ENCODE data around the gene RPTOR. TPM values are rescaled to one million over a fixed set of nuclear protein-coding genes. Genes with fewer than 3 reads are reported as not detected.

RPTOR gene
- total RNA-seq, 2 experiments from 2014 or later, result 45.3 to 49.1 TPM

DNA sequence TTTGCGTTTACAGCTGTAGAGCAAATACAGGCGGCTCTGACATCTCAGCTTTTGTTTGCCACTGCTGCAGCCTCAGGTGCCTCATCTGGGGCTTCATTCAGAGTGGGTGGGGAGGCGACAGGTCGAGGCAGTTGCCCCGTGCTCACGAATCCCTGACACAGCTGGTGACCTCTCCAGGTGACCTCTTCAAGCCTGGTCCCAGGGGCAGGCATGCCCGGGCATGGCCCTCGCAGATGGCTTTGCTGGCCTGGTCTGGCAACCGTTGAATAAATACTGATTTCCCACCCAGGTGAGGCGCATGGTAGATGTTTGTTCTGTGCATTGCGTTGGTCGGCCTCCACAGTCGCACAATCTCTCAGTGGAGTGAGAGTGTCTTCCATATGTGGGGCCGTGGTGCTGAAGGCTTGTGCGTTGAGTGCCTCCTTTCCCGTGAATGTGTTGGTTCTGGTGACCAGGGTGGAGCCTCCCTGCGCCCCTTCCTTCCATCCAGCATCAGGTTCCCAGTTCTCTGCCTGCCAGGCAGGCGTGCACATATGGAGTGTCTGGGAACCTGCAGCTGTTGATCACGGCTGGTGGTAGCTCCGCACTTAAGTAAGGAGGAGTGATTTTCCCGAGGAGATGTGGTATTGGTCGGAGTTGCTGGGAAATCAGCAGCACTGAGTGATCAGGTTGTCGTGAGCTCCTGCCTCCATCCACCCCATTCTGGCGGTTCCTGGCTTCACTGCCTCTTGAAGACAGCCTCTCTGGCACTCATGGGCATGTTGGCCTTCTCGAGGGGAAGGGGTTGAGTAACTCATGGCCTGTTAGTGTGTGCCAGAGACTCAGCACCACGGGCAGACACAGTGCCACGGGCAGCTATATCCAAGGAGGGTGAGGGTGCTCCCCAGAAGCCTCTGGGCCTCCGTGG is 149.7 kb downstream of the RPTOR start:
- peaks cover 1% of the 10 kb centered on the region for H3K36me3 Mint-ChIP-seq (ENCODE audit: low read depth)
- intact Hi-C loops (cut with micrococcal nuclease), result no loop called here
- no peaks in the 10 kb centered on the region for H3K9me3 Mint-ChIP-seq
- ATAC-seq (no peak), DNase-seq (no peak)
- peaks cover 51% of the 10 kb centered on the region for H3K4me1 Mint-ChIP-seq (ENCODE audit: low read depth)
- H3K27me3 Mint-ChIP-seq, result no peaks in the 10 kb centered on the region
- no peak overlapping the region for H3K4me3 Mint-ChIP-seq
- ChIA-PET POLR2A (interaction anchor here (0.8 to 2.2 kb wide), 2 partner anchors 10 to 146 kb away, joined by 3 to 6 read pairs; no protein-coding TSS in a partner anchor), CTCF (interaction anchor here (1.1 to 1.9 kb wide), 3 partner anchors 9 to 205 kb away, joined by 3 to 5 read pairs (median 3); no protein-coding TSS in a partner anchor)
- H3K27ac Mint-ChIP-seq, result peak overlapping the region; percentile 70
- TF ChIP-seq, protein P1, sequence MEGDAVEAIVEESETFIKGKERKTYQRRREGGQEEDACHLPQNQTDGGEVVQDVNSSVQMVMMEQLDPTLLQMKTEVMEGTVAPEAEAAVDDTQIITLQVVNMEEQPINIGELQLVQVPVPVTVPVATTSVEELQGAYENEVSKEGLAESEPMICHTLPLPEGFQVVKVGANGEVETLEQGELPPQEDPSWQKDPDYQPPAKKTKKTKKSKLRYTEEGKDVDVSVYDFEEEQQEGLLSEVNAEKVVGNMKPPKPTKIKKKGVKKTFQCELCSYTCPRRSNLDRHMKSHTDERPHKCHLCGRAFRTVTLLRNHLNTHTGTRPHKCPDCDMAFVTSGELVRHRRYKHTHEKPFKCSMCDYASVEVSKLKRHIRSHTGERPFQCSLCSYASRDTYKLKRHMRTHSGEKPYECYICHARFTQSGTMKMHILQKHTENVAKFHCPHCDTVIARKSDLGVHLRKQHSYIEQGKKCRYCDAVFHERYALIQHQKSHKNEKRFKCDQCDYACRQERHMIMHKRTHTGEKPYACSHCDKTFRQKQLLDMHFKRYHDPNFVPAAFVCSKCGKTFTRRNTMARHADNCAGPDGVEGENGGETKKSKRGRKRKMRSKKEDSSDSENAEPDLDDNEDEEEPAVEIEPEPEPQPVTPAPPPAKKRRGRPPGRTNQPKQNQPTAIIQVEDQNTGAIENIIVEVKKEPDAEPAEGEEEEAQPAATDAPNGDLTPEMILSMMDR (IDR thresholded peaks at IDR 0.05), result no peak

DNA sequence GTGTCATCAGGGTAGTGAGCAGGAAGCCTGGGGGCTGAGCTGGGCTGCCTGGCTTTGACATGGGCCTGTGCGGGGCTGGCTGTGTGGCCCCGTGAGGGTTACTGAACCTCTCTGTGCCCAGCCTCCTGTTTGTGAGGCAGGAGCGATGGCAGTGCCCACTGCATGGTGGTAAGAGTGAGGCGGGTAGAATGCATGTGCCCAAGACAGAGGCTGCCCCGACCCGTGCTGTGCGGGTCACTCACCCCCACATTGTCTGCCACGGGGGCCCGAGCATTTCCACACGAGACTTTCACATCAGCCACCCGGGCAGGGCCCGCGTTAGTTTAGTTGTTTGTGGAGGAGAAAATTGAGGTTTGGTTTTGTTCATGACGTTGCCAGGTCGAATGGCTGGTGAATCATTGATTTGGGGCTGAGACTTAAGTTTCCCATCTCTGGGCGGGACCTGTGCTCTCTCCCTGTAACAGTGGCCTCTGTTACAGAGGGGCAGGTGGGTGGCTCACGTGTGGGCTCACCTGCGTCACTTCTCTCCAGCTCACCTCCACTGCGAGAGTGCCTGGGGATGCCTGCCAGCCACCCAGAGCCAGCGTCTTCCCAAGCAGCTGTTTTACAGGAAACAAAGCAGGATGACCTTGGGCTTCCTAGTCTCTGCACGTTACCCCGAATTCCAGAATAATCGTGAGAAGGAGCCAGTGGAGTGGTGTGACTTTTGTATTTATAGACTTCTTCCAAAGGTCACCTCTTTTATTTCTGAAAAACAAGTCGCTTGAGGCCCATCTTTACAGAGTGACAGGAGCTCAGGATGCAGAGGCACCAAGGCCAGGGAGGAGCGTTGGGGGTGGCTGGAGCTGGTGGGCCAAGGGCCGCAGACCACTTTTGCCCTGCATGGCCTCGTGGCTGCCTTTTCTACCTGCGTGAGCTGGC is 150.6 kb downstream of the RPTOR start:
- TF ChIP-seq, protein P1 (IDR thresholded peaks at IDR 0.05), result no peak
- intact Hi-C loops (cut with micrococcal nuclease), result no loop called here
- peak; percentile 73 for ATAC-seq
- Mint-ChIP-seq H3K36me3 (ENCODE audit: low read depth) (peaks cover 1% of the 10 kb centered on the region), H3K4me1 (ENCODE audit: low read depth) (peaks cover 56% of the 10 kb centered on the region), H3K27ac (peak overlapping the region; percentile 70), H3K27me3 (no peaks in the 10 kb centered on the region), H3K9me3 (peaks cover 4% of the 10 kb centered on the region), H3K4me3 (no peak overlapping the region)
- ChIA-PET CTCF (interaction anchor here (1.4 kb wide), 1 partner anchor 18 kb away, joined by 3 read pairs; no protein-coding TSS in a partner anchor), POLR2A (interaction anchor here (1.0 kb wide), 1 partner anchor 9 kb away, joined by 3 read pairs; no protein-coding TSS in a partner anchor)
- DNase-seq, result peak; percentile 42

DNA sequence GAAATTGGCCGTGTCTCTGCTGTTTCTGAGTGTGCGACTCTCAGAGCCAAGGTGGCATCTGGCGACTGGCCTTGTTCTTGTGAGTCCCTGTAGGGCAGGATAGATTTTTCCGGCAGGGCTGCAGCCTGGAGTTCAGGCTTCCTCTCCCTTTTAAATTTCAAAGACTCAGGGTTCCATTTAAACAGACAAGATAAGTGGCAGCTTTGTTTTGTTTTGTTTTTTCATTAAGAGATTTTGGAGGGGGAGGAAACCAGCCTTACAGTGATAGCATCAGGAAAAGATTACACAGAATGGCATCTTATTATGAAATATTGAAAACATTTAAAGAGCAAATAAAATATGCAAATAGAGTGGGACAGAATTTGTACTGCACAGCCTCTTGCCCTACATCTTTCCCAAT is 151.3 kb downstream of the RPTOR start:
- peaks cover 1% of the 10 kb centered on the region for H3K36me3 Mint-ChIP-seq (ENCODE audit: low read depth)
- ChIA-PET CTCF (interaction anchor here (1.4 kb wide), 1 partner anchor 19 kb away, joined by 3 read pairs; no protein-coding TSS in a partner anchor), POLR2A (interaction anchor here (1.0 kb wide), 1 partner anchor 8 kb away, joined by 3 read pairs; no protein-coding TSS in a partner anchor)
- no peak for DNase-seq
- H3K4me1 Mint-ChIP-seq (ENCODE audit: low read depth), result peaks cover 58% of the 10 kb centered on the region
- no peak overlapping the region for H3K4me3 Mint-ChIP-seq
- H3K9me3 Mint-ChIP-seq, result peaks cover 7% of the 10 kb centered on the region
- no peak for ATAC-seq
- H3K27me3 Mint-ChIP-seq, result no peaks in the 10 kb centered on the region
- peak overlapping the region; percentile 60 for H3K27ac Mint-ChIP-seq
- TF ChIP-seq, protein P1 (IDR thresholded peaks at IDR 0.05), result no peak
- intact Hi-C loops (cut with micrococcal nuclease), result no loop called here

DNA sequence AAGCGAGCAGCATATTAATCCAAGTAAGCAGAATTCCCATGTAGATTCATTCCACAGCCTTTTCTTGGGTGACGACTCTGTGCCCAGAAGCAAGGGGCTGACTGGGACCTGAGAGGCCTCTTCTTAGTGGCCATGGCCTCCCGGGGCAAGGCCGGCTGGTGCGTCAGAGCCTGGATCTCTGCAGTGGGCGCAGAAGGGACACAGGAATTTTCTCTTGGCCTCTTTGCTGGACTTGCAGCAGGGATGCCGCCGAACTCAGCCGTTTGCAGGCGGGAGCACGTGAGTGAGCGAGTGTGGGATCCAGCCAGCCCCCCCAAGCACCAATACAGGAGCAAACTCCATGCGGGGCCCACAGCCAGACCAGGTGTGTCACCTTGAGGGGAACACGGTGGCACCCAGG is 151.8 kb downstream of the RPTOR start:
- Mint-ChIP-seq H3K36me3 (ENCODE audit: low read depth) (no peaks in the 10 kb centered on the region), H3K27ac (no peak overlapping the region), H3K9me3 (peaks cover 7% of the 10 kb centered on the region), H3K27me3 (no peaks in the 10 kb centered on the region), H3K4me3 (no peak overlapping the region), H3K4me1 (ENCODE audit: low read depth) (peaks cover 53% of the 10 kb centered on the region)
- TF ChIP-seq, protein P1 (IDR thresholded peaks at IDR 0.05), result no peak
- ChIA-PET POLR2A (interaction anchor here (1.0 kb wide), 1 partner anchor 8 kb away, joined by 3 read pairs; no protein-coding TSS in a partner anchor), CTCF (no interaction called here)
- DNase-seq, result no peak
- no peak for ATAC-seq
- intact Hi-C loops (cut with micrococcal nuclease), result no loop called here

Measured in activated CD8-positive, alpha-beta T cell treated with anti-CD3 and anti-CD28 coated beads for 36 hours (primary cell).